NT2/D1 (cell line): ENCODE data around the gene ETS1.

Source experiments
- DNase-seq: peaks from one replicate; pipeline ENCODE4 v3.0.0-alpha.2; 2011; ENCODE audit warnings: low read depth, low spot score
- H3K27me3 ChIP-seq: 2 replicates; pipeline ENCODE4 v1.6.0; 2011; ENCODE audit warnings: mild to moderate bottlenecking; ENCODE audit not compliant: insufficient read length, insufficient read depth
- H3K36me3 ChIP-seq: 2 replicates; pipeline ENCODE4 v1.6.1; 2011; ENCODE audit warnings: mild to moderate bottlenecking, low read length, mixed read lengths; ENCODE audit not compliant: insufficient read depth, insufficient read length
- H3K4me1 ChIP-seq: 2 replicates; pipeline ENCODE4 v1.5.1; 2011; ENCODE audit not compliant: insufficient read depth, insufficient read length
- H3K4me3 ChIP-seq: 2 replicates; pipeline ENCODE4 v1.5.1; 2011; ENCODE audit warnings: low read depth; ENCODE audit not compliant: insufficient read length
- H3K9ac ChIP-seq: 2 replicates; pipeline ENCODE4 v1.6.0; 2011; ENCODE audit warnings: low read depth; ENCODE audit not compliant: insufficient read length
- H3K9me3 ChIP-seq: 2 replicates; pipeline ENCODE4 v1.5.1; 2011; ENCODE audit warnings: mild to moderate bottlenecking, low read length; ENCODE audit not compliant: insufficient read depth
- SUZ12 ChIP-seq: IDR thresholded peaks from 2 replicates; pipeline ENCODE4 v1.6.1; 2011; ENCODE audit not compliant: insufficient read length, insufficient read depth; ENCODE audit errors: extremely low read depth
- YY1 ChIP-seq: IDR thresholded peaks from 2 replicates; pipeline ENCODE4 v1.6.1; 2011; ENCODE audit not compliant: insufficient read length, insufficient read depth
- ZNF274 ChIP-seq: IDR thresholded peaks from 2 replicates; pipeline ENCODE4 v1.6.1; 2011; ENCODE audit warnings: mild to moderate bottlenecking, low read depth, low read length

ETS1 gene

GRCh38 chr11:128532572-128533091 is 54.7 kb downstream of the ETS1 start:
- Histone ChIP-seq H3K9ac (no peak overlapping the region), H3K9me3 (no peaks in the 10 kb centered on the region), H3K4me3 (no peak overlapping the region), H3K36me3 (no peaks in the 10 kb centered on the region), H3K4me1 (no peaks in the 10 kb centered on the region), H3K27me3 (peaks cover 98% of the 10 kb centered on the region)
- DNase-seq: peak; percentile 83
- no peak for TF ChIP-seq SUZ12
- TF ChIP-seq ZNF274: no peak
- no peak for TF ChIP-seq YY1

- TF ChIP-seq YY1: no peak
- no peak for TF ChIP-seq ZNF274
- no peak for TF ChIP-seq SUZ12
- H3K4me3 ChIP-seq: no peak overlapping the region
- H3K9me3 ChIP-seq: no peaks in the 10 kb centered on the region
- no peaks in the 10 kb centered on the region for H3K36me3 ChIP-seq
- H3K9ac ChIP-seq: no peak overlapping the region
- no peak for DNase-seq
- no peaks in the 10 kb centered on the region for H3K4me1 ChIP-seq
- H3K27me3 ChIP-seq: peaks cover 98% of the 10 kb centered on the region
Observed at GRCh38 chr11:128532016-128532571, 55.3 kb downstream of the ETS1 start.

- H3K4me1 ChIP-seq: no peaks in the 10 kb centered on the region
- no peak for DNase-seq
- H3K9ac ChIP-seq: no peak overlapping the region
- TF ChIP-seq SUZ12: no peak
- no peak for TF ChIP-seq YY1
- no peak for TF ChIP-seq ZNF274
- no peaks in the 10 kb centered on the region for H3K9me3 ChIP-seq
- peaks cover 98% of the 10 kb centered on the region for H3K27me3 ChIP-seq
- no peak overlapping the region for H3K4me3 ChIP-seq
- H3K36me3 ChIP-seq: no peaks in the 10 kb centered on the region
Observed at GRCh38 chr11:128531588-128531987, 55.8 kb downstream of the ETS1 start.

DNA sequence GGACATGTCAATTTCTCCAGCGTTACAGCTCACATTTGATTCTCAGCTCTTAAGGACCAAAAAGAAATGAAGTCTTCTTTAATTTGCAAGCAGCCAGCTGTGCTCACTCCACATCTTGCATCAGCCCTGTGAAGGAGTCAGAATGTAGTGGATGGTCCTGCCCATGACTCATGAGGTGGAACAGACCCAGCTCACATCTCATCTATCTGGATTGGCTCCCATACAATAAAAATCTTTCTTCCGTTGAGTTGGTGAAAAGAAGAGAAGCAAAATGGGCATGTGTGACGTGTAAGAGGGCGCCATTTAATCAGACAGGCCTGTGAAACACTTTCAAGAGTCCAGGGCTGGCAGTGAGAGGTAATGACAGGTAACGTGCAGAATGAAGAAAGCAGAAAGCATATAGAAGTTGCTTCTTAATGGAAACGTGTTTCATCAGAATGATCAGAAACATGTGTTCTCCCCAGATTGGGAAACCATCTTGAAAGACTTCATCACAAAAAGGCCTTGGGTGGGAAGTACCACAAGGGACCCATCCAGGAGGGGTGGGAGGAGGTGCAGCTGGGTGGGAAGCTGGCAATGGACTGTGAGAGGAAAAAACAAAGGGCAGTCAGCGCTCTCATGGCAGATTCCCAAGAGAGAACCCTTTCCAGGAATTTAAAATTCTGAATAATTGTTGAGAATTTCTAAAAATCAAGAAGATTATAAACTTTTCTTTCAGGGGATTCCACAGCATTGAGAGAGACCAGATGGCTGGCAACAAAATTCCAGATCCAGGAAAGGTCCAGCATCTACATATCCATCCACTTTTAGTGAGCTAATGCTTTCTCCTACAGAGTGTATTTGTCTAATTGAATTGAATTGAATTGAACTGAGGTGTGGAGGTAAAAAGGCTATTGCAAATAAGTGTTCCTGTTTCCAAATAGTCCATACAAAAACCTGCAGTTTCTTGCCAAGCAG is 57.0 kb downstream of the ETS1 start:
- Histone ChIP-seq H3K27me3 (peaks cover 96% of the 10 kb centered on the region), H3K4me1 (no peaks in the 10 kb centered on the region)

GRCh38 chr11:128528294-128528693 is 59.1 kb downstream of the ETS1 start:
- no peaks in the 10 kb centered on the region for H3K36me3 ChIP-seq
- DNase-seq: no peak
- no peaks in the 10 kb centered on the region for H3K4me1 ChIP-seq
- TF ChIP-seq SUZ12 (no peak), YY1 (no peak), ZNF274 (no peak)
- H3K4me3 ChIP-seq: no peak overlapping the region
- H3K9me3 ChIP-seq: no peaks in the 10 kb centered on the region
- peaks cover 96% of the 10 kb centered on the region for H3K27me3 ChIP-seq
- H3K9ac ChIP-seq: no peak overlapping the region

More for the DNA sequence above, 57.0 kb downstream of the ETS1 start:
- Histone ChIP-seq H3K4me3 (no peak overlapping the region), H3K9ac (no peak overlapping the region), H3K36me3 (no peaks in the 10 kb centered on the region), H3K9me3 (no peaks in the 10 kb centered on the region)
- no peak for DNase-seq
- TF ChIP-seq ZNF274 (no peak), SUZ12 (no peak), YY1 (no peak)

GRCh38 chr11:128527046-128527445 is 60.3 kb downstream of the ETS1 start:
- H3K36me3 ChIP-seq: no peaks in the 10 kb centered on the region
- H3K4me1 ChIP-seq: no peaks in the 10 kb centered on the region
- no peak overlapping the region for H3K4me3 ChIP-seq
- no peak for DNase-seq
- H3K9me3 ChIP-seq: no peaks in the 10 kb centered on the region
- no peak overlapping the region for H3K9ac ChIP-seq
- TF ChIP-seq SUZ12 (no peak), ZNF274 (no peak), YY1 (no peak)
- H3K27me3 ChIP-seq: peaks cover 96% of the 10 kb centered on the region
